Prostate gland (tissue), 2 donors: ENCODE data around the gene CD2AP. TPM values are rescaled to one million over a fixed set of nuclear protein-coding genes. Genes with fewer than 3 reads are reported as not detected.
"Not testable (repeated sequence)": the region's sequence is repeated elsewhere in the genome, so short reads cannot be mapped to it uniquely, and the experiment has no call there.

Source experiments
- DNase-seq: peaks from one replicate; pipeline ENCODE4 v3.0.0-alpha.2; 2019; ENCODE audit warnings: low spot score
- H3K27ac ChIP-seq, 2 donors: fragments of 200-600 bp; sonication (generic); 2 replicates each; pipeline ENCODE4 v1.5.1; 2017 to 2019
- H3K27me3 ChIP-seq: fragments of 200-600 bp; sonication (generic); replicated peaks from 2 replicates; pipeline ENCODE4 v1.5.1; 2019; ENCODE audit not compliant: insufficient read depth
- H3K36me3 ChIP-seq, 2 donors: fragments of 200-600 bp; sonication (generic); 1 replicate in 1 of 2; 2 replicates in 1 of 2; pipeline versions ENCODE4 v1.5.1 to v1.8.1; 2017 to 2019
- H3K4me1 ChIP-seq: fragments of 200-600 bp; sonication (generic); replicated peaks from 2 replicates; pipeline ENCODE4 v1.5.1; 2019
- H3K4me3 ChIP-seq, 2 donors: fragments of 200-600 bp; sonication (generic); 2 replicates each; pipeline ENCODE4 v1.5.1; 2017 to 2019
- H3K9me3 ChIP-seq: fragments of 200-600 bp; sonication (generic); 2 replicates; pipeline ENCODE4 v1.5.1; 2017
- POLR2A ChIP-seq: fragments of 450-650 bp; IDR thresholded peaks from one replicate; pipeline ENCODE4 v1.6.1; 2016; ENCODE audit warnings: antibody characterized with exemption, mild to moderate bottlenecking
- POLR2AphosphoS5 ChIP-seq: sonication (generic); formaldehyde crosslinking; IDR thresholded peaks from one replicate; pipeline ENCODE4 v1.6.1; 2017; ENCODE audit warnings: antibody characterized with exemption
- WGBS: methylation state at CpG from one replicate; pipeline ENCODE4 v1.1.5; 2018; 5-methylcytosine and 5-hydroxymethylcytosine counted together
- intact Hi-C: fragments of 100-400 bp; cut with DNase I; formaldehyde crosslinking; loops from one replicate; pipeline ENCODE4 v1.14.2; 2022
- total RNA-seq, 2 donors: library from RNA; depleted of rRNA; stranded (reverse); fragments of >200 nt; gene quantifications; one replicate each; pipeline ENCODE4 v1.1.0, GENCODE V29; 2016
- TF ChIP-seq, protein P1 (sequence below), 4 experiments: fragments of 200-600 bp in 2 of 4; fragments of 450-650 bp in 2 of 4; sonication (generic) in 2 of 4; IDR thresholded peaks; 1 replicate in 3 of 4; 2 replicates in 1 of 4; pipeline ENCODE4 v1.5.1; 2016 to 2019; ENCODE audit warnings: antibody characterized with exemption in 4 of 4, mild to moderate bottlenecking in 2 of 4, moderate library complexity in 2 of 4

The CD2AP gene
- total RNA-seq, 2 donors from 2014 or later = 30.3 to 33.6 TPM

DNA sequence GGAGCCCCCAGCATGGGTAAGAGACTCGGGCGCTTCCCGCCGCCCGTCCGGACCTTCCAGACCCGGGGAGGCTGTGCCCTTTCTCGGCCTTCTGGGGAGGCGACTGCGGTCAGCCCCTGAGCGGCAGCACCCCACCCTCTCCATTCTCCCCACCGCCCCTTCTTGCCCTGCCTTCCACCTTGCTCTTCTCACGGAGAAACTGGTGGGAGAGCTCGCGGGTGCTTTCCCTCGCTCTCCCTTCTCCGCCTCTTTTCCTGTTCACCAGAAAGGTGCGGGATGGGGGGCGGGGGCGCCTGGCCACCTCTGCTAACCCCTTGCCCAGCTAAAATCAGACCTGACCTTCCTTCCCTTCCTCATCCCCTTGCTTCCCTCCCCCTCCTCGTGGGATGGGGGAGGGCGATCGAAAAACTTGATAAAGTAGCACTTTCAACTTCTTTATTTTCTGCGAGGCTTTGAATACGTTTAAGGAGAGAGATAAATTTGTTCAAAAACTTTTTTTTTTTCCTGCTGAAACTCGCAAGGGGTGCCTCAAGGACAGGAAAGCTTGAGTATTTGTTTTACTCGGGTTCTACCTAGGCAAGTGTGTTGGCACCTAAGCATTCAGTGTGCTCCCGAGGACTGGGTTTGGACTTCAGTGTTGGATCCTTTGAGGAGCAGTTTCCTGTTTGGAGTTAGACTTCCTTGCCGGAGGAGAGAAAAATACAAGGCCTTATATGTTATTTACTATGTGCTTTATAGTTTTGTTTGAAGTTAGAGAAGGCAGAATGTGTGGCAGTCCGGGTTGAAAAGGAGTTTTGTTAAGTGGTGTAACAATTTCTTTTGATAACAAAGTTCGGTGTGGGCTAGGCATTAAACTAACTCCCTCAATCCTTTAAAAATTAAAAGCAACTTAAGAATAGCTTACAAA is 897 bp downstream of the CD2AP start:
- Histone ChIP-seq H3K9me3 (no peaks in the 10 kb centered on the region), H3K27ac (peak overlapping the region; percentile 98 to 99), H3K36me3 (no peaks in the 10 kb centered on the region), H3K27me3 (no peaks in the 10 kb centered on the region), H3K4me3 (peak overlapping the region; percentile 93 to 97), H3K4me1 (no peaks in the 10 kb centered on the region)
- under 1% methylated on average over 31 of the region's 31 CpGs for WGBS
- intact Hi-C loops = loop anchor here (2.0 to 10.0 kb wide), 2 partner anchors 64 to 156 kb away; no protein-coding TSS in a partner anchor
- DNase-seq = peak; percentile 19
- no peak for TF ChIP-seq POLR2AphosphoS5
- TF ChIP-seq, protein P1, sequence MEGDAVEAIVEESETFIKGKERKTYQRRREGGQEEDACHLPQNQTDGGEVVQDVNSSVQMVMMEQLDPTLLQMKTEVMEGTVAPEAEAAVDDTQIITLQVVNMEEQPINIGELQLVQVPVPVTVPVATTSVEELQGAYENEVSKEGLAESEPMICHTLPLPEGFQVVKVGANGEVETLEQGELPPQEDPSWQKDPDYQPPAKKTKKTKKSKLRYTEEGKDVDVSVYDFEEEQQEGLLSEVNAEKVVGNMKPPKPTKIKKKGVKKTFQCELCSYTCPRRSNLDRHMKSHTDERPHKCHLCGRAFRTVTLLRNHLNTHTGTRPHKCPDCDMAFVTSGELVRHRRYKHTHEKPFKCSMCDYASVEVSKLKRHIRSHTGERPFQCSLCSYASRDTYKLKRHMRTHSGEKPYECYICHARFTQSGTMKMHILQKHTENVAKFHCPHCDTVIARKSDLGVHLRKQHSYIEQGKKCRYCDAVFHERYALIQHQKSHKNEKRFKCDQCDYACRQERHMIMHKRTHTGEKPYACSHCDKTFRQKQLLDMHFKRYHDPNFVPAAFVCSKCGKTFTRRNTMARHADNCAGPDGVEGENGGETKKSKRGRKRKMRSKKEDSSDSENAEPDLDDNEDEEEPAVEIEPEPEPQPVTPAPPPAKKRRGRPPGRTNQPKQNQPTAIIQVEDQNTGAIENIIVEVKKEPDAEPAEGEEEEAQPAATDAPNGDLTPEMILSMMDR (IDR thresholded peaks at IDR 0.05) = no peak
- TF ChIP-seq POLR2A = no peak

DNA sequence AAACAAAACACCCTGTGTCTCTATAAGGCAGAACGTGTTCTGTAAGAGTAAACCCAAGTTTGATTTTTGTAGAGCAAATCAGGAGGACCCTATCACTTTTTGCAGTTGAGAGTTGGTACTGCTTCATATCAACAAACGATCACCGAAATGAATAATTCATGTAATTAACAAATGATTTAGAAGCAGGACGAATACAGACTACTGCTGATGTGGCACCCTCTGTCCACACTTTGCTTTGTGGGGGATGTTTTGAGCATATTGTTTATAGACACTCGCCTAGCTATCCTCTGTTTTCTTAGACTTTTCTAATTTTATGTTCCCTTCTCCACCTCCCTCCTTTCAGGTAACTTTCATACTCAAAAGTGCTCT is 1.5 kb downstream of the CD2AP start:
- Histone ChIP-seq H3K4me1 (no peaks in the 10 kb centered on the region), H3K4me3 (peak overlapping the region; percentile 93 to 97), H3K36me3 (no peaks in the 10 kb centered on the region), H3K9me3 (no peaks in the 10 kb centered on the region), H3K27ac (peak overlapping the region; percentile 98 to 99), H3K27me3 (no peaks in the 10 kb centered on the region)
- WGBS = 4% methylated on average over 5 of the region's 5 CpGs
- intact Hi-C loops = loop anchor here (2.0 to 10.0 kb wide), 2 partner anchors 64 to 156 kb away; no protein-coding TSS in a partner anchor
- TF ChIP-seq, protein P1 (IDR thresholded peaks at IDR 0.05) = peak in 1 of 4 experiments; percentile 8
- TF ChIP-seq POLR2A = no peak
- TF ChIP-seq POLR2AphosphoS5 = no peak
- no peak for DNase-seq

DNA sequence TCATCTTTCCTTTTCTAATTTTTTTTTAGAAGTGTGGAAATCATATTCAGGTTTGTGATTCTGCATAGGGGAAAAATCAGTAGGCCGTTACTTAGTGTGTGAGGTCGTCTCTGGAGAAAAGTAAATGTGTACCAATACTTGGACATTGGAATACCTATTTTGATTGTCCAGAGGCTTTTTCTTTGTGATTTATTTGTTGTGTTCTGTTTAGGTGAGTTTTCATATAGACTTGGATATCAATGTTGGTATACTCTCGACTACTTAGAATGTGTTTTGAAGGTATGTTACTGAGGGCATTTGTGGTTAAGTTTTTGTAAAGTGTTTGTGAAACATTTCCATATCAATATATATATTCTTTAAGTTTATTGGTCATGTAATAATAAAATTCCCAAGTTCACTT is 2.3 kb downstream of the CD2AP start:
- peak overlapping the region in 1 of 2 donors; percentile 97 for H3K4me3 ChIP-seq
- intact Hi-C loops = loop anchor here (2.0 to 10.0 kb wide), 2 partner anchors 65 to 155 kb away; no protein-coding TSS in a partner anchor
- no peak for DNase-seq
- WGBS = 76% methylated on average over 3 of the region's 3 CpGs
- no peaks in the 10 kb centered on the region for H3K36me3 ChIP-seq
- no peak overlapping the region for H3K27ac ChIP-seq
- TF ChIP-seq POLR2A = no peak
- TF ChIP-seq, protein P1 (IDR thresholded peaks at IDR 0.05) = no peak
- TF ChIP-seq POLR2AphosphoS5 = no peak
- no peaks in the 10 kb centered on the region for H3K4me1 ChIP-seq
- H3K27me3 ChIP-seq = no peaks in the 10 kb centered on the region
- no peaks in the 10 kb centered on the region for H3K9me3 ChIP-seq

DNA sequence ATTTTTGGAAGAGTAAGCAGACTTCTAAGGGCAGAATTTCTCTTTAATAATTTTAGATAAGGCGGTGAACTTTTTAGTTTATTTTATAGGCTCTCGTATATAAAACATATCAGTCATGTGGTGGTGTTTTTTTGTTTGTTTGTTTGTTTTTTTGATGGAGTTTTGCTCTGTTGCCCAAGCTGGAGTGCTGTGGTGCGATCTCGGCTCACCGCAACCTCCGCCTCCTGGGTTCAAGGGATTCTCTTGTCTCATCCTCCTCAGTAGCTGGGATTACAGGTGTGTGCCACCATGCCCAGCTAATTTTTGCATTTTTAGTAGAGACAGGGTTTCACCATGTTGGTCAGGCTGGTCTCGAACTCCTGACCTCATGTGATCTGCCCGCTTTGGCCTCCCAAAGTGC is 3.6 kb downstream of the CD2AP start:
- WGBS = 98% methylated on average over 8 of the region's 8 CpGs

DNA sequence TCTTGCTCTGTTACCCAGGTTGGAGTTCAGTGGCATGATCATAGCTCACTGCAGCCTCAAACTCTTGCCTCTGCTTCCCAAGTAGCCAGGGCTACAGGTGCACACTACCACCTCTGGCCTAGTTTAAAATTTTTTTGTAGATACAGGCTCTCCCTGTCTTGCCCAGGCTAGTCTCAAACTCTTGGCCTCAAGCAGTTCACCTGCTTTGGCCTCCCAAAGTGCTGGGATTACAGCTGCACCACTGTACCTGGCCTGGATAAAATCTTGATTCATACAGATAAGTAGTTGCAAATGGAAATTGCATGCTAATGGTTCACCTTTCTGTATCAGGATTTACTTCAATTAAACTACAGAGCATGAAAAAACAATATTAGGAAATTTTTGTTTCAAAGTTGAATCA is 4.2 kb downstream of the CD2AP start:
- intact Hi-C loops = no loop called here
- no peaks in the 10 kb centered on the region for H3K4me1 ChIP-seq
- no peaks in the 10 kb centered on the region for H3K27me3 ChIP-seq
- no peaks in the 10 kb centered on the region for H3K9me3 ChIP-seq
- no peak overlapping the region for H3K27ac ChIP-seq
- no peak for DNase-seq
- TF ChIP-seq POLR2AphosphoS5 (no peak), POLR2A (no peak)
- TF ChIP-seq, protein P1 (IDR thresholded peaks at IDR 0.05) = no peak
- no peak overlapping the region for H3K4me3 ChIP-seq
- H3K36me3 ChIP-seq = no peaks in the 10 kb centered on the region

More for the DNA sequence above, 3.6 kb downstream of the CD2AP start:
- H3K4me1 ChIP-seq, H3K27me3 ChIP-seq, intact Hi-C loops, H3K4me3 ChIP-seq, H3K36me3 ChIP-seq, H3K9me3 ChIP-seq, H3K27ac ChIP-seq, DNase-seq: not testable (repeated sequence)
